Right lobe of liver (tissue), 6 donors: ENCODE measurements around the gene ZNF746. TPM values are rescaled to one million over a fixed set of nuclear protein-coding genes. Genes with fewer than 3 reads are reported as not detected.

Source experiments
- ATAC-seq, 4 donors: fragments of 200-7000 bp; cut with Tn5 transposase; one replicate each; pipeline ENCODE4 v1.9.1; 2020; ENCODE audit warnings: mild to moderate bottlenecking in 4 of 4, moderate library complexity in 4 of 4
- DNase-seq, 3 donors: peaks; one replicate each; pipeline ENCODE4 v3.0.0-alpha.2; 2020
- H3K27ac ChIP-seq, 3 donors: fragments of 200-600 bp; one replicate each; pipeline ENCODE4 v1.8.0; 2022
- H3K27me3 ChIP-seq, 2 donors: fragments of 200-600 bp; one replicate each; pipeline ENCODE4 v1.8.0; 2022
- H3K36me3 ChIP-seq, 4 donors: fragments of 200-600 bp; sonication (generic) in 1 of 4; one replicate each; pipeline versions ENCODE4 v1.5.1 to v1.8.0; 2017 to 2022; ENCODE audit warnings: control low read depth in 1 of 4
- H3K4me1 ChIP-seq, 4 donors: fragments of 200-600 bp; sonication (generic) in 1 of 4; one replicate each; pipeline versions ENCODE4 v1.5.1 to v1.8.0; 2017 to 2022; ENCODE audit warnings: control low read depth in 1 of 4
- H3K4me3 ChIP-seq, 3 donors: fragments of 200-600 bp; one replicate each; pipeline ENCODE4 v1.8.0; 2022
- H3K9me3 ChIP-seq, 4 donors: fragments of 200-600 bp; sonication (generic) in 1 of 4; one replicate each; pipeline versions ENCODE4 v1.5.1 to v1.8.0; 2017 to 2022; ENCODE audit warnings: control low read depth in 1 of 4
- CTCF ChIP-seq, 4 donors: fragments of 200-600 bp in 3 of 4; fragments of 450-650 bp in 1 of 4; IDR thresholded peaks; one replicate each; pipeline versions ENCODE4 v1.5.1 to v1.8.0; 2016 to 2022; ENCODE audit warnings: antibody characterized with exemption in 4 of 4, mild to moderate bottlenecking in 2 of 4
- POLR2A ChIP-seq: fragments of 450-650 bp; IDR thresholded peaks from one replicate; pipeline ENCODE4 v1.6.1; 2017; ENCODE audit warnings: antibody characterized with exemption, mild to moderate bottlenecking
- WGBS: methylation state at CpG from one replicate; pipeline ENCODE4 v1.1.6; 2018; ENCODE audit warnings: low coverage, low lambda C conversion rate; ENCODE audit not compliant: insufficient coverage; ENCODE audit errors: missing lambda C conversion rate; 5-methylcytosine and 5-hydroxymethylcytosine counted together
- intact Hi-C, 2 donors: fragments of 100-400 bp; cut with DNase I; formaldehyde crosslinking; loops; one replicate each; pipeline versions ENCODE4 v1.11.2 to v1.14.1; 2022
- total RNA-seq, 6 experiments: library from RNA; depleted of rRNA in 2 of 6; stranded (reverse); fragments of >200 nt in 2 of 6; fragmentation: NEBNext Ultra II Directional in 3 of 6; extraction: Animal tissue kit (Norgen Biotek cat#: 25700) in 3 of 6; gene quantifications; one replicate each; pipeline versions ENCODE4 v1.1.0 to v1.2.4, GENCODE V29; 2016 to 2023
- donor health status: DM: no; HTN: yes; CAD: no.
- donor health status: DM: no; HTN: no; CAD: no.
- donor health status: DM: no; HTN: no; CAD: no.
- donor health status: DM: no; HTN: yes; CAD: no.
- donor health status: DM: no; HTN: yes; CAD: no.

ZNF746 gene
- total RNA-seq, 6 experiments from 2014 or later = 7.9 to 15.8 (median 10.4) TPM

GRCh38 chr7:149500201-149500600, 2.6 kb upstream of the ZNF746 start:
- intact Hi-C loops = no loop called here
- H3K36me3 ChIP-seq = no peaks in the 10 kb centered on the region
- DNase-seq = no peak
- H3K4me1 ChIP-seq = peaks cover 0 to 12% (median 7%) of the 10 kb centered on the region in 4 donors
- no peak overlapping the region for H3K4me3 ChIP-seq
- ATAC-seq = no peak
- TF ChIP-seq POLR2A (no peak), CTCF (IDR thresholded peaks at IDR 0.05) (no peak)
- no peaks in the 10 kb centered on the region for H3K27me3 ChIP-seq
- H3K9me3 ChIP-seq = no peaks in the 10 kb centered on the region
- no peak overlapping the region for H3K27ac ChIP-seq

GRCh38 chr7:149498811-149499210, 1.2 kb upstream of the ZNF746 start:
- intact Hi-C loops = no loop called here
- ATAC-seq = no peak
- Histone ChIP-seq H3K36me3 (peaks cover 0 to 3% (median under 1%) of the 10 kb centered on the region in 4 donors), H3K27me3 (no peaks in the 10 kb centered on the region), H3K9me3 (no peaks in the 10 kb centered on the region), H3K27ac (no peak overlapping the region), H3K4me1 (peaks cover 0 to 23% (median 10%) of the 10 kb centered on the region in 4 donors), H3K4me3 (no peak overlapping the region)
- WGBS = 90% methylated on average over 5 of the region's 6 CpGs
- no peak for TF ChIP-seq CTCF (IDR thresholded peaks at IDR 0.05)
- no peak for TF ChIP-seq POLR2A
- DNase-seq = no peak

- DNase-seq (peak; percentile 70 to 77 (median 71)), ATAC-seq (peak; percentile 25 to 48 (median 39))
- no peaks in the 10 kb centered on the region for H3K27me3 ChIP-seq
- intact Hi-C loops = no loop called here
- no peak for TF ChIP-seq POLR2A
- no peak for TF ChIP-seq CTCF (IDR thresholded peaks at IDR 0.05)
- 0% methylated on average over 19 of the region's 51 CpGs for WGBS
- peak overlapping the region; percentile 50 to 92 (median 73) for H3K27ac ChIP-seq
- H3K4me3 ChIP-seq = peak overlapping the region; percentile 62 to 77 (median 67)
- peaks cover 0 to 26% (median 10%) of the 10 kb centered on the region in 4 donors for H3K4me1 ChIP-seq
- no peaks in the 10 kb centered on the region for H3K9me3 ChIP-seq
- H3K36me3 ChIP-seq = peaks cover 4 to 23% (median 12%) of the 10 kb centered on the region in 4 donors
Observed at GRCh38 chr7:149496642-149497391, 792 bp downstream of the ZNF746 start.

- Histone ChIP-seq H3K27ac (peak overlapping the region in 1 of 3 donors; percentile 92), H3K36me3 (peaks cover 6 to 31% (median 16%) of the 10 kb centered on the region in 4 donors), H3K9me3 (no peaks in the 10 kb centered on the region), H3K4me1 (peaks cover 0 to 26% (median 10%) of the 10 kb centered on the region in 4 donors), H3K4me3 (peak overlapping the region; percentile 62 to 77 (median 67)), H3K27me3 (no peaks in the 10 kb centered on the region)
- DNase-seq (peak; percentile 72 to 83 (median 79)), ATAC-seq (peak; percentile 1 to 37 (median 20))
- TF ChIP-seq POLR2A = no peak
- TF ChIP-seq CTCF (IDR thresholded peaks at IDR 0.05) = no peak
- WGBS = 11% methylated on average over 6 of the region's 13 CpGs
- intact Hi-C loops = no loop called here
Observed at GRCh38 chr7:149495785-149496641, 1.6 kb downstream of the ZNF746 start.
